Colonic mucosa (tissue), 4 donors: ENCODE results near the gene C1orf198. TPM values are rescaled to one million over a fixed set of nuclear protein-coding genes. Genes with fewer than 3 reads are reported as not detected.
A peak's percentile ranks its signal among the peaks of the same experiment; 100 is the strongest.

Experiments
- DNase-seq: peaks from one replicate; pipeline ENCODE4 v3.0.0-alpha.2; 2020
- H3K27ac ChIP-seq: fragments of 200-600 bp; one replicate; pipeline ENCODE4 v1.8.0; 2021
- H3K27me3 ChIP-seq: fragments of 200-600 bp; one replicate; pipeline ENCODE4 v1.8.0; 2021
- H3K36me3 ChIP-seq: fragments of 200-600 bp; one replicate; pipeline ENCODE4 v1.8.0; 2021
- H3K4me1 ChIP-seq: fragments of 200-600 bp; one replicate; pipeline ENCODE4 v1.8.0; 2021; ENCODE audit warnings: mild to moderate bottlenecking
- H3K4me3 ChIP-seq: fragments of 200-600 bp; one replicate; pipeline ENCODE4 v1.8.0; 2021
- H3K9ac ChIP-seq, 2 donors: one replicate each; pipeline ENCODE4 v1.7.0; 2013; ENCODE audit warnings: control low read depth in 2 of 2, low read depth in 2 of 2, low read length in 2 of 2
- H3K9me3 ChIP-seq: fragments of 200-600 bp; one replicate; pipeline ENCODE4 v1.8.0; 2021
- intact Hi-C: fragments of 100-400 bp; cut with DNase I; formaldehyde crosslinking; loops from one replicate; pipeline ENCODE4 v1.14.1; 2022
- total RNA-seq, 2 donors: library from RNA; stranded (reverse); fragmentation: NEBNext Ultra II Directional in 1 of 2; extraction: Animal tissue kit (Norgen Biotek cat#: 25700) in 1 of 2; gene quantifications; one replicate each; pipeline ENCODE4 v1.2.1, GENCODE V29; 2021
- TF ChIP-seq, protein P1 (sequence below): fragments of 200-600 bp; IDR thresholded peaks from one replicate; pipeline ENCODE4 v1.8.0; 2022; ENCODE audit warnings: antibody characterized with exemption, mild to moderate bottlenecking
- donor health status: healthy.
- donor health status: DM: no; HTN: no; CAD: no.
- donor health status: DM: no; HTN: no; CAD: no.

Gene C1orf198, protein sequence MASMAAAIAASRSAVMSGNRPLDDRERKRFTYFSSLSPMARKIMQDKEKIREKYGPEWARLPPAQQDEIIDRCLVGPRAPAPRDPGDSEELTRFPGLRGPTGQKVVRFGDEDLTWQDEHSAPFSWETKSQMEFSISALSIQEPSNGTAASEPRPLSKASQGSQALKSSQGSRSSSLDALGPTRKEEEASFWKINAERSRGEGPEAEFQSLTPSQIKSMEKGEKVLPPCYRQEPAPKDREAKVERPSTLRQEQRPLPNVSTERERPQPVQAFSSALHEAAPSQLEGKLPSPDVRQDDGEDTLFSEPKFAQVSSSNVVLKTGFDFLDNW
- 10 to 100 TPM; 19.1 to 24.6 TPM for total RNA-seq

DNA sequence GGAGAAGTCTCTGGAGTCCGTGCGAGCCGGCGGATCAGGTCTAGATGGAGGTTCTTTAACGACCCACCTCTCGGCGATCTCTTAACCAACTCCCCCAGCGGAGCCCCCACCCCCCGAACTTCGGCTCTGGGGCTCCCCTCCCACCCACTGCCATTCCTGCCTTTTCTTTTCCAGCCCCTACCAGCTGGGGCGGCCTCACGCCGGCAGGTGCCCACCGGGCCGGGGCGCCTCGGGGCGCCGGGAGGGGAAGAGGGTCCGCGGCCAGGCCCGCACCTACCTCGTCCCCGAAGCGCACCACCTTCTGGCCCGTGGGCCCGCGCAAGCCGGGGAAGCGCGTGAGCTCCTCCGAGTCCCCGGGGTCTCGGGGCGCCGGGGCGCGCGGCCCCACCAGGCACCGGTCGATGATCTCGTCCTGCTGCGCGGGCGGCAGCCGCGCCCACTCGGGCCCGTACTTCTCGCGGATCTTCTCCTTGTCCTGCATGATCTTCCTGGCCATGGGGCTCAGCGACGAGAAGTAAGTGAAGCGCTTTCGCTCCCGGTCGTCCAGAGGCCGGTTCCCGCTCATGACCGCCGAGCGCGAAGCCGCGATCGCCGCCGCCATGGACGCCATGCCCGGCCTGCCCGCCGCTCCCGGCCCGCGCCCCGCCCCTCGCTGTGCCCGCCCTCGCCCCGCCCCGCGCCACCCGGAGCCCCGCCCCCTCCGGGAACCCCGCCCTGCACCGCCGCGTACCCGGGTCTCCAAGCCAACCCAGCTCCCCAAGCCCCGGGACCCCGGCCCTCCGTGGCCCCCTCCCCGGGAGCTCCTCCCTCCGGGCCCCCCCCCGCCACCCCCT is at the start of gene C1orf198:
Gene C1orf198 (minus strand): TSS at position 619 of the 833 bp plus-strand sequence. CDS start 9 bp downstream, at position 610.
- no peaks in the 10 kb centered on the region for H3K27me3 ChIP-seq
- peak; percentile 87 for DNase-seq
- H3K4me1 ChIP-seq: peaks cover 12% of the 10 kb centered on the region
- intact Hi-C loops: no loop called here
- peak within 1 kb of the TSS; percentile 99 for H3K4me3 ChIP-seq
- no peaks in the 10 kb centered on the region for H3K9me3 ChIP-seq
- TF ChIP-seq, protein P1, sequence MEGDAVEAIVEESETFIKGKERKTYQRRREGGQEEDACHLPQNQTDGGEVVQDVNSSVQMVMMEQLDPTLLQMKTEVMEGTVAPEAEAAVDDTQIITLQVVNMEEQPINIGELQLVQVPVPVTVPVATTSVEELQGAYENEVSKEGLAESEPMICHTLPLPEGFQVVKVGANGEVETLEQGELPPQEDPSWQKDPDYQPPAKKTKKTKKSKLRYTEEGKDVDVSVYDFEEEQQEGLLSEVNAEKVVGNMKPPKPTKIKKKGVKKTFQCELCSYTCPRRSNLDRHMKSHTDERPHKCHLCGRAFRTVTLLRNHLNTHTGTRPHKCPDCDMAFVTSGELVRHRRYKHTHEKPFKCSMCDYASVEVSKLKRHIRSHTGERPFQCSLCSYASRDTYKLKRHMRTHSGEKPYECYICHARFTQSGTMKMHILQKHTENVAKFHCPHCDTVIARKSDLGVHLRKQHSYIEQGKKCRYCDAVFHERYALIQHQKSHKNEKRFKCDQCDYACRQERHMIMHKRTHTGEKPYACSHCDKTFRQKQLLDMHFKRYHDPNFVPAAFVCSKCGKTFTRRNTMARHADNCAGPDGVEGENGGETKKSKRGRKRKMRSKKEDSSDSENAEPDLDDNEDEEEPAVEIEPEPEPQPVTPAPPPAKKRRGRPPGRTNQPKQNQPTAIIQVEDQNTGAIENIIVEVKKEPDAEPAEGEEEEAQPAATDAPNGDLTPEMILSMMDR: no peak
- peak within 1 kb of the TSS; percentile 76 to 83 for H3K9ac ChIP-seq
- peak within 1 kb of the TSS; percentile 69 for H3K27ac ChIP-seq
- H3K36me3 ChIP-seq: no peaks in the 10 kb centered on the region

DNA sequence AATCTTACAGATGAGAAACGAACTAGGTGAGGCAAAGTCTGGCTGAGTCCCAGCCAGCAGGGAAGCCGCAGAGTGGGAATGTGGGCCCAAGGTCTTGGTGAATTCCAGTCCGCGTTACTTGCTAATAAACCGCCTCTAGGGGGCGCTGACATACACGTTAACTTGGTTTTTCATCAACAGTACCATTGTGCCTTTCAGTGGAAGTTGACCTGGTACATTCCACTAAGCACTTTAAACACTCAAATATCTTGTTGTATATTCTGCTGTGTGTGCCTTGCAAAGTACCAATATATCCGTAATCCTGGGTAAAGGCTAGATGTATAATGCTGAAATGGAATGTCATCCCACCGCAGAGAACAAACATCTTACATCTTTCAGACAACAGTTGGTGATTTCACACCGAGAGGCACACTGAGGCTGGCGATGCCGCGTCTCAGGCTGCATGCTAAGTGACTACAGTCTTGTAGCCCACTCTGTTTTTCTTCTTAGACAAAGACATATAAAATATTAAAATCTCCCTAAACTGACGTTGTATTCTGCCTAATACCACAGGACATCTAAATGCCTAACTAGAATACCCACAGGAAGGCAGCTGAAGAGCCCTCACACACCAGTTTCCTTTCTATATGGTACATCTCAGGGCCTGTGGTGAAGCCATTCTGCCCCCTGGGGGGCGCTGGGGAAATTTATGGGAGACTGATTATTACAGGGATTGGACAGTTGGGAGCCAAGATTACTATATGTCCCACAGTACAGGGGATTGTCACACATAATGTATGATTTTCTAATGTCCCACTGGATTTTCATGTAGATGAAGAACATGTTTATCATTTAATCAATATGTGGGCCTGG is 49.2 kb upstream of the C1orf198 start:
- H3K4me3 ChIP-seq: no peak overlapping the region
- H3K27me3 ChIP-seq: no peaks in the 10 kb centered on the region
- H3K36me3 ChIP-seq: no peaks in the 10 kb centered on the region
- intact Hi-C loops: loop anchor here (5.0 kb wide), 4 partner anchors 60 to 290 kb away; partner anchors contain the start of genes ARV1 and TTC13
- no peak overlapping the region for H3K9ac ChIP-seq
- TF ChIP-seq, protein P1: peak; percentile 69
- DNase-seq: peak; percentile 90
- H3K9me3 ChIP-seq: no peaks in the 10 kb centered on the region
- no peak overlapping the region for H3K27ac ChIP-seq
- no peaks in the 10 kb centered on the region for H3K4me1 ChIP-seq

DNA sequence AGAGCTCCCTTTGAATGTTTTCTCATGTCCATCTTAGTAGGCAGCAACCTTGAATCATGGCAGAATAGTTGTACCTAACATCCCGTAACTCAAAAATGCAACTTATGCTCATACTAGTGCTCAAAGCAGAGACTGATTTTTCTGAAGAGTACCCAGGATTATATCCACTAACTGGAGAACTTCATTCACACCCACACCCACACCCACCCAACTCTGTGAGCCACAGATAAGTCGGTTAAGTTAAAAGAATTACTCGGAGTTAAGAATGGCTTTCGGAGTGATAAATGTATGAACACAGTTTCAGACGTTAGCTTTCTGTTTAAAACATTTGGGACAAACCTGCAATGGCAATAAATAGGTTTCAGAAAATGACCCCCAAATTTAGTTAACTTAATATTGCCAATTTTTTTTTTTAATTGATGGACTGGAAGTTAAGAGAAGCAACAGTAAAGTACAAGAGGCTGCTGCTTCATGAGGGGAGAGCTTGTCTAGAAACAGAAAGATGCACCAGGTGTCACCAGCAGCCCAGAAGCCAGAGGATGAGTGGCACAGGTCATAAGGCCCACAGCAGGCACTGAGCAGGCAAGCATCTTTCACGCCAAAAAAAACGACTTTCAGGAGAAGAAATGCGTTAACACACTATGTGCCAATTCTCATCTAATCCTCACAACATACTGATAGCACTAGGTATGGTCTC is 48.4 kb upstream of the C1orf198 start:
- H3K9ac ChIP-seq: no peak overlapping the region
- H3K9me3 ChIP-seq: no peaks in the 10 kb centered on the region
- intact Hi-C loops: loop anchor here (5.0 kb wide), 4 partner anchors 61 to 291 kb away; partner anchors contain the start of genes ARV1 and TTC13
- no peak overlapping the region for H3K4me3 ChIP-seq
- H3K27ac ChIP-seq: no peak overlapping the region
- peaks cover 4% of the 10 kb centered on the region for H3K36me3 ChIP-seq
- no peaks in the 10 kb centered on the region for H3K27me3 ChIP-seq
- no peak for DNase-seq
- TF ChIP-seq, protein P1: no peak
- H3K4me1 ChIP-seq: no peaks in the 10 kb centered on the region

DNA sequence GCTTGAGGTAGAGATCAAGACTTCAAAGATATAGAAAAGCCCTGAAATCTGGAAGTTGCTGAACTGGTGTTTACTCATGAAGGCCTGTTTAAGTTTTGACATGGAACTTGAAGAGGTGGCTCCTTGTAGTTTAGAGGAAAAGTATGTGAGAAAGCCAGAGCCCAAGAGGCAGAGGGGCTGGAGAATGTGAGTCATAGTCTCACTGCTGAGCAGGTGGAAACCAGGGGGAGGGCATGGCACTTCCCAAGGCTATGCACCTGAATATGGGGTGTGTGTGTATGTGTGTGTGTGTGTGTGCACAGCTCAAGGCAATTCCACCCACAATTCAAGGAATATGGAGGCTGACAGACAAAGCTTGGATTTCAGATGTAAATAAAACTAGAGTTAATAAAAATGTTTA is 46.8 kb upstream of the C1orf198 start:
- peaks cover 12% of the 10 kb centered on the region for H3K36me3 ChIP-seq
- no peak for DNase-seq
- no peaks in the 10 kb centered on the region for H3K4me1 ChIP-seq
- intact Hi-C loops: loop anchor here (5.0 kb wide), 4 partner anchors 62 to 292 kb away; partner anchors contain the start of genes ARV1 and TTC13
- H3K9me3 ChIP-seq: no peaks in the 10 kb centered on the region
- H3K4me3 ChIP-seq: no peak overlapping the region
- no peak overlapping the region for H3K27ac ChIP-seq
- no peak overlapping the region for H3K9ac ChIP-seq
- no peaks in the 10 kb centered on the region for H3K27me3 ChIP-seq
- TF ChIP-seq, protein P1: no peak
